B cell (primary cell): ENCODE measurements around the gene PEAK1. TPM values are rescaled to one million over a fixed set of nuclear protein-coding genes. Genes with fewer than 3 reads are reported as not detected.

Experiments
- ATAC-seq: fragments of 200-7000 bp; cut with Tn5 transposase; one replicate; pipeline ENCODE4 v1.10.0; 2021; ENCODE audit warnings: low read depth, mild to moderate bottlenecking, moderate number of reproducible peaks, moderate library complexity
- CTCF ChIA-PET: fragments of 350-600 bp; sonication (Branson Sonifier 250); formaldehyde crosslinking; loops from one replicate; lab custom pipeline; 2021; ENCODE audit warnings: antibody characterized with exemption, inconsistent platforms; lab: Charles Lee
- POLR2A ChIA-PET: fragments of 350-600 bp; sonication (Branson Sonifier 250); formaldehyde crosslinking; loops from one replicate; lab custom pipeline; 2021; ENCODE audit warnings: antibody characterized with exemption; lab: Charles Lee
- DNase-seq: peaks from one replicate; pipeline ENCODE4 v3.0.0; 2013
- H2AFZ ChIP-seq: 2 replicates; pipeline ENCODE4 v1.6.1; 2012; ENCODE audit warnings: mild to moderate bottlenecking, low read depth, low read length; ENCODE audit not compliant: insufficient read depth, poor library complexity, severe bottlenecking
- H3K27ac ChIP-seq, 2 donors: 1 replicate in 1 of 2; 2 replicates in 1 of 2; pipeline ENCODE4 v1.5.1; 2012 to 2013; ENCODE audit warnings: low read length in 2 of 2, mild to moderate bottlenecking in 2 of 2, moderate library complexity in 1 of 2
- H3K27me3 ChIP-seq, 4 experiments: fragments of 200-600 bp in 1 of 4; sonication (generic) in 1 of 4; replicated peaks in 1 of 4; 1 replicate in 2 of 4; 2 replicates in 2 of 4; pipeline versions ENCODE4 v1.6.1 to v1.7.0; 2013 to 2016; ENCODE audit warnings: low read length in 3 of 4, mild to moderate bottlenecking in 2 of 4, mixed read lengths in 1 of 4, moderate library complexity in 1 of 4; ENCODE audit not compliant: insufficient read depth in 4 of 4, control insufficient read depth in 3 of 4; ENCODE audit errors: control extremely low read depth in 1 of 4
- H3K36me3 ChIP-seq, 2 experiments: replicated peaks in 1 of 2; 1 replicate in 1 of 2; 2 replicates in 1 of 2; pipeline versions ENCODE4 v1.6.1 to v1.7.1; 2013; ENCODE audit warnings: low read length in 1 of 2; ENCODE audit not compliant: insufficient read depth in 2 of 2, control insufficient read depth in 1 of 2; ENCODE audit errors: control extremely low read depth in 1 of 2, extremely low read depth in 1 of 2
- H3K4me1 ChIP-seq, 2 donors: fragments of 200-600 bp in 1 of 2; sonication (generic) in 1 of 2; 1 replicate in 1 of 2; 2 replicates in 1 of 2; pipeline versions ENCODE4 v1.5.1 to v1.6.1; 2013 to 2017; ENCODE audit warnings: low read length in 2 of 2; ENCODE audit not compliant: control insufficient read depth in 2 of 2, insufficient read depth in 2 of 2
- H3K4me2 ChIP-seq: replicated peaks from 2 replicates; pipeline ENCODE3; 2012; ENCODE audit warnings: mild to moderate bottlenecking, low read depth, low read length; ENCODE audit not compliant: poor library complexity, severe bottlenecking
- H3K4me3 ChIP-seq, 5 experiments: fragments of 200-600 bp in 1 of 5; sonication (generic) in 1 of 5; 1 replicate in 3 of 5; 2 replicates in 2 of 5; pipeline versions ENCODE4 v1.5.1 to v1.7.0; 2011 to 2016; ENCODE audit warnings: low read length in 4 of 5, mild to moderate bottlenecking in 4 of 5, low read depth in 2 of 5, control low read depth in 1 of 5, moderate library complexity in 1 of 5; ENCODE audit not compliant: insufficient read depth in 1 of 5; ENCODE audit errors: control extremely low read depth in 1 of 5, extremely low read depth in 1 of 5
- H3K79me2 ChIP-seq: fragments of 200-600 bp; sonication (generic); one replicate; pipeline ENCODE4 v1.6.0; 2016; ENCODE audit warnings: low read length; ENCODE audit not compliant: control insufficient read depth, insufficient read depth
- H3K9ac ChIP-seq: fragments of 200-600 bp; sonication (generic); 2 replicates; pipeline ENCODE4 v1.6.1; 2017; ENCODE audit warnings: mild to moderate bottlenecking, low read length, moderate library complexity
- H3K9me3 ChIP-seq, 3 donors: one replicate each; pipeline versions ENCODE4 v1.6.1 to v1.7.1; 2013; ENCODE audit warnings: low read length in 2 of 3; ENCODE audit not compliant: control insufficient read depth in 2 of 3, insufficient read depth in 1 of 3; ENCODE audit errors: control extremely low read depth in 1 of 3
- H4K20me1 ChIP-seq: 2 replicates; pipeline ENCODE4 v1.6.0; 2012; ENCODE audit warnings: mild to moderate bottlenecking, low read length; ENCODE audit not compliant: insufficient read depth, control insufficient read depth, poor library complexity, severe bottlenecking
- H3K27ac Mint-ChIP-seq: one replicate; pipeline ENCODE4 v1.8.0; 2021; ENCODE audit warnings: mixed read lengths
- H3K27me3 Mint-ChIP-seq: one replicate; pipeline ENCODE4 v1.8.0; 2021; ENCODE audit warnings: mixed read lengths
- H3K4me1 Mint-ChIP-seq: one replicate; pipeline ENCODE4 v1.8.0; 2021; ENCODE audit warnings: mixed read lengths
- H3K4me3 Mint-ChIP-seq: one replicate; pipeline ENCODE4 v1.8.0; 2021; ENCODE audit warnings: mixed read lengths
- H3K9me3 Mint-ChIP-seq: one replicate; pipeline ENCODE4 v1.8.0; 2022; ENCODE audit warnings: mixed read lengths; ENCODE audit not compliant: insufficient read depth
- CTCF ChIP-seq: fragments of 200-600 bp; IDR thresholded peaks from one replicate; pipeline ENCODE4 v1.8.0; 2022; ENCODE audit warnings: antibody characterized with exemption, mild to moderate bottlenecking
- EZH2 ChIP-seq: IDR thresholded peaks from 2 replicates; pipeline ENCODE4 v1.6.1; 2012; ENCODE audit warnings: borderline replicate concordance, low read depth, mild to moderate bottlenecking, moderate library complexity, low read length; ENCODE audit not compliant: insufficient read depth, poor library complexity, severe bottlenecking
- WGBS: methylation state at CpG from one replicate; pipeline ENCODE4 v1.1.5; 2013; ENCODE audit warnings: missing lambda C conversion rate; ENCODE audit not compliant: insufficient coverage; 5-methylcytosine and 5-hydroxymethylcytosine counted together
- intact Hi-C: fragments of 100-400 bp; cut with micrococcal nuclease; formaldehyde crosslinking; loops from one replicate; pipeline ENCODE4 v1.10.0; 2022
- polyA plus RNA-seq: library from polyadenylated mRNA; depleted of rRNA; stranded (reverse); fragments of >200 nt; gene quantifications from 2 replicates; pipeline ENCODE4 v1.2.3, GENCODE V29; 2012
- total RNA-seq, 2 donors: library from RNA; stranded (reverse); fragments of 120-200 nt in 1 of 2; gene quantifications; 1 replicate in 1 of 2; 2 replicates in 1 of 2; pipeline versions ENCODE4 v1.2.3 to v1.2.4, GENCODE V29; 2013 to 2022

Gene PEAK1
- total and polyA plus RNA-seq, 2 donors (not counting 1 experiment from before 2014, with no cell fraction given) = 13.4 to 38.0 TPM

- CTCF ChIA-PET = interaction anchor here (0.9 to 7.1 kb wide), 5 partner anchors 12 to 422 kb away, joined by 3 to 208 read pairs (median 38); no protein-coding TSS in a partner anchor
- Histone ChIP-seq H4K20me1 (no peaks in the 10 kb centered on the region), H2AFZ (no peak overlapping the region), H3K4me3 (no peak overlapping the region), H3K9me3 (no peaks in the 10 kb centered on the region), H3K27ac (peak overlapping the region in 1 of 2 donors; percentile 23), H3K9ac (peak overlapping the region; percentile 14), H3K27me3 (no peaks in the 10 kb centered on the region), H3K4me2 (peak overlapping the region; percentile 43), H3K79me2 (no peaks in the 10 kb centered on the region), H3K4me1 (peaks cover 30 to 37% of the 10 kb centered on the region in 2 donors), H3K36me3 (no peaks in the 10 kb centered on the region)
- Mint-ChIP-seq H3K27me3 (no peaks in the 10 kb centered on the region), H3K9me3 (no peaks in the 10 kb centered on the region), H3K4me1 (peaks cover 57% of the 10 kb centered on the region), H3K27ac (peak overlapping the region; percentile 12), H3K4me3 (peak overlapping the region; percentile 46)
- no peak for TF ChIP-seq EZH2
- TF ChIP-seq CTCF = no peak
- POLR2A ChIA-PET = no interaction called here
- WGBS = no CpG with 5 or more reads among the region's 2 CpGs
- no peak for DNase-seq
- intact Hi-C loops = no loop called here
- ATAC-seq = no peak
Observed at GRCh38 chr15:77122576-77122975, 297.3 kb downstream of the PEAK1 start.

GRCh38 chr15:77121599-77121998 lies 298.3 kb downstream of the PEAK1 start:
- Histone ChIP-seq H3K9ac (no peak overlapping the region), H3K9me3 (no peaks in the 10 kb centered on the region), H3K4me3 (no peak overlapping the region), H4K20me1 (no peaks in the 10 kb centered on the region), H3K4me2 (no peak overlapping the region), H3K79me2 (no peaks in the 10 kb centered on the region), H3K36me3 (no peaks in the 10 kb centered on the region), H3K27me3 (no peaks in the 10 kb centered on the region), H2AFZ (no peak overlapping the region), H3K4me1 (peaks cover 30 to 37% of the 10 kb centered on the region in 2 donors), H3K27ac (no peak overlapping the region)
- Mint-ChIP-seq H3K27ac (peak overlapping the region; percentile 10), H3K4me3 (no peak overlapping the region), H3K9me3 (no peaks in the 10 kb centered on the region), H3K27me3 (no peaks in the 10 kb centered on the region), H3K4me1 (peaks cover 57% of the 10 kb centered on the region)
- no peak for TF ChIP-seq EZH2
- no peak for TF ChIP-seq CTCF
- WGBS = 100% methylated on average over 1 of the region's 1 CpG
- ATAC-seq (no peak), DNase-seq (no peak)
- ChIA-PET POLR2A (no interaction called here), CTCF (interaction anchor here (0.7 to 7.1 kb wide), 7 partner anchors 9 to 423 kb away, joined by 3 to 208 read pairs (median 4); no protein-coding TSS in a partner anchor)
- intact Hi-C loops = no loop called here
